ENCODE data around the gene SARDH.

SARDH gene

GRCh38 chr9:133729617-133730281, 8.4 kb downstream of the SARDH start:
- Histone ChIP-seq H3K9me3 (ENCODE audit: severe bottlenecking) (no peaks in the 10 kb centered on the region), H3K27ac (no peak overlapping the region), H3K27me3 (ENCODE audit: insufficient read depth, low read depth, severe bottlenecking) (no peaks in the 10 kb centered on the region), H3K4me3 (ENCODE audit: low read depth, low read length) (no peak overlapping the region), H3K36me3 (no peaks in the 10 kb centered on the region; the same call in 1 of the 2 replicates)
- TF ChIP-seq CTCF (IDR thresholded peaks at IDR 0.05; ENCODE audit: low read depth, low read length), result peak; percentile 15; the same call in 1 of the 2 replicates
- no peak for DNase-seq

GRCh38 chr9:133728856-133729616, 9.1 kb downstream of the SARDH start:
- H3K27ac ChIP-seq, result no peak overlapping the region
- no peak for DNase-seq
- no peaks in the 10 kb centered on the region for H3K27me3 ChIP-seq (ENCODE audit: insufficient read depth, low read depth, severe bottlenecking)
- H3K4me3 ChIP-seq (ENCODE audit: low read depth, low read length), result no peak overlapping the region
- TF ChIP-seq CTCF (IDR thresholded peaks at IDR 0.05; ENCODE audit: low read depth, low read length), result no peak
- no peaks in the 10 kb centered on the region; the same call in 1 of the 2 replicates for H3K36me3 ChIP-seq
- no peaks in the 10 kb centered on the region for H3K9me3 ChIP-seq (ENCODE audit: severe bottlenecking)

GRCh38 chr9:133727876-133728441, 10.2 kb downstream of the SARDH start:
- no peak for TF ChIP-seq CTCF (IDR thresholded peaks at IDR 0.05; ENCODE audit: low read depth, low read length)
- H3K27ac ChIP-seq, result no peak overlapping the region
- H3K4me3 ChIP-seq (ENCODE audit: low read depth, low read length), result no peak overlapping the region
- no peaks in the 10 kb centered on the region for H3K27me3 ChIP-seq (ENCODE audit: insufficient read depth, low read depth, severe bottlenecking)
- peaks cover 7% of the 10 kb centered on the region for H3K9me3 ChIP-seq (ENCODE audit: severe bottlenecking)
- no peak for DNase-seq
- H3K36me3 ChIP-seq, result no peaks in the 10 kb centered on the region; the same call in 1 of the 2 replicates

GRCh38 chr9:133727277-133727875, 10.8 kb downstream of the SARDH start:
- TF ChIP-seq CTCF (IDR thresholded peaks at IDR 0.05; ENCODE audit: low read depth, low read length), result peak; percentile 58
- DNase-seq, result peak; percentile 64
- no peaks in the 10 kb centered on the region for H3K27me3 ChIP-seq (ENCODE audit: insufficient read depth, low read depth, severe bottlenecking)
- no peak overlapping the region for H3K4me3 ChIP-seq (ENCODE audit: low read depth, low read length)
- no peaks in the 10 kb centered on the region; the same call in 1 of the 2 replicates for H3K36me3 ChIP-seq
- no peak overlapping the region for H3K27ac ChIP-seq
- H3K9me3 ChIP-seq (ENCODE audit: severe bottlenecking), result peaks cover 7% of the 10 kb centered on the region

- Histone ChIP-seq H3K27ac (no peak overlapping the region), H3K36me3 (no peaks in the 10 kb centered on the region; the same call in 1 of the 2 replicates), H3K27me3 (ENCODE audit: insufficient read depth, low read depth, severe bottlenecking) (no peaks in the 10 kb centered on the region), H3K4me3 (ENCODE audit: low read depth, low read length) (no peak overlapping the region), H3K9me3 (ENCODE audit: severe bottlenecking) (peaks cover 7% of the 10 kb centered on the region)
- peak; percentile 83 for TF ChIP-seq CTCF (IDR thresholded peaks at IDR 0.05; ENCODE audit: low read depth, low read length)
- DNase-seq, result peak; percentile 79
Observed at GRCh38 chr9:133726401-133727276, 11.5 kb downstream of the SARDH start.

Measured in WERI-Rb-1 (cell line).